GM23338 (cell line): Measurements from ENCODE around the gene NOTO. TPM values are rescaled to one million over a fixed set of nuclear protein-coding genes. Genes with fewer than 3 reads are reported as not detected.

Experiments
- ATAC-seq: fragments of 200-7000 bp; cut with Tn5 transposase; 3 replicates; pipeline ENCODE4 v1.9.1; 2020
- DNase-seq: peaks from one replicate; pipeline ENCODE4 v3.0.0-alpha.2; 2015; ENCODE audit warnings: low spot score
- H2AFZ ChIP-seq: fragments of 200-600 bp; sonication (generic); 2 replicates; pipeline ENCODE4 v1.8.0; 2016; ENCODE audit warnings: antibody characterized with exemption, mild to moderate bottlenecking, moderate library complexity
- H3F3A ChIP-seq: fragments of 200-600 bp; sonication (generic); replicated peaks from 2 replicates; pipeline ENCODE4 v1.8.0; 2017; ENCODE audit warnings: antibody characterized with exemption, mixed run types, low read depth
- H3K27ac ChIP-seq: fragments of 200-600 bp; sonication (generic); 2 replicates; pipeline ENCODE4 v1.6.1; 2016; ENCODE audit warnings: low read depth
- H3K27me3 ChIP-seq: fragments of 200-600 bp; sonication (generic); 2 replicates; pipeline ENCODE4 v1.8.0; 2016; ENCODE audit warnings: mild to moderate bottlenecking, mixed run types, moderate library complexity; ENCODE audit not compliant: insufficient read depth
- H3K36me3 ChIP-seq: fragments of 200-600 bp; sonication (generic); 2 replicates; pipeline ENCODE4 v1.8.0; 2016; ENCODE audit warnings: mild to moderate bottlenecking; ENCODE audit not compliant: insufficient read depth
- H3K4me1 ChIP-seq: fragments of 200-600 bp; sonication (generic); 2 replicates; pipeline ENCODE4 v1.8.0; 2016; ENCODE audit warnings: mild to moderate bottlenecking, moderate library complexity; ENCODE audit not compliant: insufficient read depth
- H3K4me2 ChIP-seq: fragments of 200-600 bp; sonication (generic); 2 replicates; pipeline ENCODE4 v1.7.1; 2017; ENCODE audit warnings: mixed run types
- H3K4me3 ChIP-seq: fragments of 200-600 bp; sonication (generic); 2 replicates; pipeline ENCODE4 v1.6.1; 2016; ENCODE audit warnings: mixed run types
- H3K79me2 ChIP-seq: fragments of 200-600 bp; sonication (generic); replicated peaks from 2 replicates; pipeline ENCODE4 v1.8.0; 2017; ENCODE audit warnings: mild to moderate bottlenecking; ENCODE audit not compliant: insufficient read depth
- H3K9me2 ChIP-seq: fragments of 200-600 bp; sonication (generic); 2 replicates; pipeline ENCODE4 v1.8.0; 2017; ENCODE audit not compliant: insufficient read depth
- H4K20me1 ChIP-seq: fragments of 200-600 bp; sonication (generic); replicated peaks from 2 replicates; pipeline ENCODE4 v1.8.0; 2017; ENCODE audit warnings: mild to moderate bottlenecking; ENCODE audit not compliant: insufficient read depth
- H3K27ac Mint-ChIP-seq: 2 replicates; pipeline ENCODE4 v1.8.0; 2020; ENCODE audit warnings: inconsistent platforms, mild to moderate bottlenecking, moderate library complexity, mixed read lengths
- H3K27me3 Mint-ChIP-seq: 3 replicates; pipeline ENCODE4 v1.8.0; 2022; ENCODE audit warnings: low read depth, mild to moderate bottlenecking, moderate library complexity, mixed read lengths, inconsistent platforms; ENCODE audit not compliant: insufficient read depth, poor library complexity
- H3K36me3 Mint-ChIP-seq: 3 replicates; pipeline ENCODE4 v1.8.0; 2021; ENCODE audit warnings: low read depth, mild to moderate bottlenecking, inconsistent platforms, moderate library complexity, mixed read lengths
- H3K4me1 Mint-ChIP-seq: 3 replicates; pipeline ENCODE4 v1.8.0; 2020; ENCODE audit warnings: mild to moderate bottlenecking, inconsistent platforms, mixed read lengths
- H3K4me3 Mint-ChIP-seq: 3 replicates; pipeline ENCODE4 v1.8.0; 2021; ENCODE audit warnings: moderate library complexity, mild to moderate bottlenecking, inconsistent platforms, mixed read lengths
- H3K9me3 Mint-ChIP-seq: 3 replicates; pipeline ENCODE4 v1.8.0; 2020; ENCODE audit warnings: moderate library complexity, mild to moderate bottlenecking, inconsistent platforms, mixed read lengths
- JUNB ChIP-seq: IDR thresholded peaks from one replicate; pipeline ENCODE4 v1.6.1; 2016; ENCODE audit warnings: antibody characterized with exemption; ENCODE audit not compliant: unreplicated experiment
- NANOG ChIP-seq: IDR thresholded peaks from 2 replicates; pipeline ENCODE4 v1.6.1; 2016; ENCODE audit warnings: antibody characterized with exemption, borderline replicate concordance
- POLR2AphosphoS5 ChIP-seq: IDR thresholded peaks from 2 replicates; pipeline ENCODE4 v1.6.1; 2016; ENCODE audit warnings: antibody characterized with exemption, low read depth
- REST ChIP-seq: IDR thresholded peaks from one replicate; pipeline ENCODE4 v1.6.1; 2018; ENCODE audit warnings: antibody characterized with exemption; ENCODE audit not compliant: unreplicated experiment
- STAT1 ChIP-seq: IDR thresholded peaks from one replicate; pipeline ENCODE4 v1.6.1; 2016; ENCODE audit warnings: antibody characterized with exemption; ENCODE audit not compliant: unreplicated experiment
- ZNF114 ChIP-seq: fragments of 250-450 bp; sonication (Bioruptor Pico); IDR thresholded peaks from 2 replicates; pipeline ENCODE4 v1.5.0; 2020; ENCODE audit warnings: mild to moderate bottlenecking, moderate library complexity
- ZNF462 ChIP-seq: fragments of 250-450 bp; sonication (Bioruptor Pico); IDR thresholded peaks from 2 replicates; pipeline ENCODE4 v1.5.0; 2020; ENCODE audit warnings: mild to moderate bottlenecking, moderate library complexity
- polyA plus RNA-seq: library from polyadenylated mRNA; unstranded; fragments of >200 nt; fragmentation: Nextera tagmentation; extraction: Ambion mirVana; gene quantifications from 2 replicates; pipeline ENCODE4 v1.2.1, GENCODE V29; 2016
- total RNA-seq: library from RNA; depleted of rRNA; stranded (reverse); fragments of >200 nt; shearing (Covaris generic); gene quantifications from 2 replicates; pipeline ENCODE4 v1.2.3, GENCODE V29; 2014

NOTO gene
- total and polyA plus RNA-seq, 2 experiments from 2014 or later, result 0.06 to 0.73 TPM

- no peak for TF ChIP-seq REST
- no peak for TF ChIP-seq JUNB
Observed at GRCh38 chr2:73250872-73251846, 48.8 kb downstream of the NOTO start (continued).

- DNase-seq (no peak), ATAC-seq (no peak)
- no peak overlapping the region for H3K27ac ChIP-seq
- H3K4me3 ChIP-seq, result no peak overlapping the region
- Mint-ChIP-seq H3K4me1 (peaks cover 18% of the 10 kb centered on the region; the same call in 2 of the 3 replicates), H3K4me3 (no peak overlapping the region), H3K36me3 (peaks cover 63% of the 10 kb centered on the region), H3K27ac (no peak overlapping the region), H3K9me3 (no peaks in the 10 kb centered on the region), H3K27me3 (peaks cover 10% of the 10 kb centered on the region)
- H3K9me2 ChIP-seq, result no peaks in the 10 kb centered on the region
- no peaks in the 10 kb centered on the region for H3K27me3 ChIP-seq
- peaks cover 40% of the 10 kb centered on the region for H4K20me1 ChIP-seq
- no peaks in the 10 kb centered on the region for H3K79me2 ChIP-seq
- no peak overlapping the region for H2AFZ ChIP-seq
- peaks cover 5% of the 10 kb centered on the region; the same call in 1 of the 2 replicates for H3K4me1 ChIP-seq
- H3F3A ChIP-seq, result peaks cover 11% of the 10 kb centered on the region; the same call in 1 of the 2 replicates
- peaks cover 27% of the 10 kb centered on the region for H3K36me3 ChIP-seq
- H3K4me2 ChIP-seq, result no peak overlapping the region
- no peak for TF ChIP-seq POLR2AphosphoS5
- no peak for TF ChIP-seq ZNF114 (CRISPR knock-in tag)
- no peak for TF ChIP-seq ZNF462 (CRISPR knock-in tag)
- no peak for TF ChIP-seq NANOG
- TF ChIP-seq STAT1, result no peak
- no peak for TF ChIP-seq REST
Observed at GRCh38 chr2:73252238-73253027, 50.1 kb downstream of the NOTO start.
